ENCODE data around the gene TBCD.

TBCD gene

GRCh38 chr17:82889496-82890338 is 137.9 kb downstream of the TBCD start:
- no peak for DNase-seq

GRCh38 chr17:82890339-82890730 is 138.5 kb downstream of the TBCD start:
- DNase-seq, result no peak

- DNase-seq, result no peak
These were observed 139.2 kb downstream of the TBCD start for GRCh38 chr17:82890926-82891678.

GRCh38 chr17:82891911-82892310 is 140.0 kb downstream of the TBCD start:
- no peak for DNase-seq

GRCh38 chr17:82892899-82893565 is 141.2 kb downstream of the TBCD start:
- DNase-seq, result peak; percentile 72

GRCh38 chr17:82893779-82894178 is 141.9 kb downstream of the TBCD start:
- no peak for DNase-seq

- no peak for DNase-seq
These were observed 142.5 kb downstream of the TBCD start for GRCh38 chr17:82894389-82894788.

- no peak for DNase-seq
These were observed 143.2 kb downstream of the TBCD start for GRCh38 chr17:82895087-82895486.

GRCh38 chr17:82896071-82897000 is 144.5 kb downstream of the TBCD start:
- no peak for DNase-seq

GRCh38 chr17:82897514-82898249 is 145.8 kb downstream of the TBCD start:
- no peak for DNase-seq

- no peak for DNase-seq
These were observed 147.2 kb downstream of the TBCD start for GRCh38 chr17:82898976-82899514.

GRCh38 chr17:82899941-82900340 is 148.1 kb downstream of the TBCD start:
- DNase-seq, result no peak

GRCh38 chr17:82900741-82901140 is 148.9 kb downstream of the TBCD start:
- no peak for DNase-seq

- DNase-seq, result no peak
These were observed 149.5 kb downstream of the TBCD start for GRCh38 chr17:82901356-82901755.

- DNase-seq, result no peak
These were observed 150.0 kb downstream of the TBCD start for GRCh38 chr17:82901856-82902255.

GRCh38 chr17:82902972-82903874 is 151.4 kb downstream of the TBCD start:
- DNase-seq, result no peak

GRCh38 chr17:82905130-82905529 is 153.3 kb downstream of the TBCD start:
- DNase-seq, result no peak

GRCh38 chr17:82907797-82908542 is 156.1 kb downstream of the TBCD start:
- DNase-seq, result no peak

GRCh38 chr17:82908543-82909160 is 156.8 kb downstream of the TBCD start:
- DNase-seq, result no peak
